Measurements from ENCODE around the gene METTL24. TPM values are rescaled to one million over a fixed set of nuclear protein-coding genes. Genes with fewer than 3 reads are reported as not detected.

Gene METTL24
- total RNA-seq, 1 experiment from 2014 or later, result 0.61 TPM

DNA sequence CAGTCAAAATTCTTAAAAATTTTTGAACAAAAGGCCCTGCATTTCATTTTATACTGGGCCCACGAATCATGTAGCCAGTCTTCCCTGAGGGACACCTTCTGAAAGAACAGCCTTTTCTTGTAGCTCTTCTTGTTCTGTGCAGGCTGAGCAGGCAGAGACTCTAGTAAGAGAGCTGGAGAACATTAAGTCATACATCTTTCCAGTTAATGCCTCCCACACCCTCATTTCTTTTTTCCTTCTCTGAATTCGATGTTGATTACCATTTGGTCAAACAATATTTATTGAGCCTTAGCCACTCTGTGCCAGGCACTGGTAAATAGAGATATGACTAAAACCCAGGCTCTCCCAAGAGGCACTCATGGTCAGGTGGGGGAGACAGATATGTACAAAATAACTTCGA is 33.6 kb downstream of the METTL24 start:
- Histone ChIP-seq H3K14ac (ENCODE audit: insufficient read depth, low read length) (no peak overlapping the region), H4K8ac (replicated peaks; ENCODE audit: insufficient read length, low read depth, low read length) (no peak overlapping the region), H3K27me3 (ENCODE audit: insufficient read depth, low read length) (no peaks in the 10 kb centered on the region), H3K9me3 (ENCODE audit: control insufficient read depth, low read depth, low read length) (no peaks in the 10 kb centered on the region), H2BK20ac (ENCODE audit: low read depth, low read length, poor library complexity, severe bottlenecking) (no peak overlapping the region), H3T11ph (ENCODE audit: low read length) (no peak overlapping the region), H3K4me2 (ENCODE audit: insufficient read depth, insufficient read length, low read length) (no peak overlapping the region), H3K4me1 (ENCODE audit: insufficient read depth, low read length) (no peaks in the 10 kb centered on the region; the same call in 1 of the 2 replicates), H2BK5ac (ENCODE audit: insufficient read length, low read length) (no peak overlapping the region), H4K91ac (ENCODE audit: insufficient read length, low read depth, low read length) (no peak overlapping the region), H3K56ac (ENCODE audit: insufficient read length, low read depth, low read length) (no peak overlapping the region), H2BK120ac (ENCODE audit: low read depth, low read length, poor library complexity, severe bottlenecking) (no peak overlapping the region), H4K20me1 (ENCODE audit: control insufficient read depth, insufficient read depth, insufficient read length) (no peaks in the 10 kb centered on the region), H4K5ac (ENCODE audit: insufficient read length, low read depth, low read length) (no peak overlapping the region), H3K27ac (ENCODE audit: insufficient read length, low read depth, low read length) (no peak overlapping the region), H3K79me2 (ENCODE audit: insufficient read depth, low read length) (no peaks in the 10 kb centered on the region), H3K9ac (ENCODE audit: extremely low read depth, insufficient read length, low read length) (no peak overlapping the region), H3K23me2 (ENCODE audit: insufficient read length, low read depth, low read length, poor library complexity, severe bottlenecking) (no peaks in the 10 kb centered on the region), H3K23ac (ENCODE audit: insufficient read length, low read depth, low read length) (no peak overlapping the region), H3K18ac (ENCODE audit: insufficient read length, low read depth, low read length) (no peak overlapping the region), H2AFZ (ENCODE audit: low read length) (no peak overlapping the region), H2AK5ac (ENCODE audit: insufficient read length, low read length) (no peak overlapping the region), H2BK15ac (ENCODE audit: low read depth, low read length) (no peak overlapping the region), H3K79me1 (ENCODE audit: insufficient read depth, low read depth, low read length, poor library complexity, severe bottlenecking) (no peaks in the 10 kb centered on the region), H2BK12ac (ENCODE audit: insufficient read length, low read depth, low read length) (no peak overlapping the region), H3K4ac (ENCODE audit: low read depth, low read length) (no peak overlapping the region)
- H3K4me3 Mint-ChIP-seq, result no peak overlapping the region
- H3K27me3 Mint-ChIP-seq (ENCODE audit: low read depth), result peaks cover 8% of the 10 kb centered on the region
- no peaks in the 10 kb centered on the region for H3K9me3 Mint-ChIP-seq
- DNase-seq, result no peak
- TF ChIP-seq, protein P1, sequence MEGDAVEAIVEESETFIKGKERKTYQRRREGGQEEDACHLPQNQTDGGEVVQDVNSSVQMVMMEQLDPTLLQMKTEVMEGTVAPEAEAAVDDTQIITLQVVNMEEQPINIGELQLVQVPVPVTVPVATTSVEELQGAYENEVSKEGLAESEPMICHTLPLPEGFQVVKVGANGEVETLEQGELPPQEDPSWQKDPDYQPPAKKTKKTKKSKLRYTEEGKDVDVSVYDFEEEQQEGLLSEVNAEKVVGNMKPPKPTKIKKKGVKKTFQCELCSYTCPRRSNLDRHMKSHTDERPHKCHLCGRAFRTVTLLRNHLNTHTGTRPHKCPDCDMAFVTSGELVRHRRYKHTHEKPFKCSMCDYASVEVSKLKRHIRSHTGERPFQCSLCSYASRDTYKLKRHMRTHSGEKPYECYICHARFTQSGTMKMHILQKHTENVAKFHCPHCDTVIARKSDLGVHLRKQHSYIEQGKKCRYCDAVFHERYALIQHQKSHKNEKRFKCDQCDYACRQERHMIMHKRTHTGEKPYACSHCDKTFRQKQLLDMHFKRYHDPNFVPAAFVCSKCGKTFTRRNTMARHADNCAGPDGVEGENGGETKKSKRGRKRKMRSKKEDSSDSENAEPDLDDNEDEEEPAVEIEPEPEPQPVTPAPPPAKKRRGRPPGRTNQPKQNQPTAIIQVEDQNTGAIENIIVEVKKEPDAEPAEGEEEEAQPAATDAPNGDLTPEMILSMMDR (conservative IDR thresholded peaks at IDR 0.05), result no peak
- no CpG with 5 or more reads among the region's 3 CpGs for WGBS (ENCODE audit: extremely low coverage, insufficient read length, low lambda C conversion rate)
- H3K4me1 Mint-ChIP-seq, result peaks cover 38 to 53% of the 10 kb centered on the region in 2 experiments
- no peak overlapping the region for H3K27ac Mint-ChIP-seq
- no peaks in the 10 kb centered on the region for H3K36me3 Mint-ChIP-seq (ENCODE audit: insufficient read depth in 1 of 3, low read depth in 3 of 3)

Measured in H9 (cell line).